ENCODE data around the gene GRID1.

Gene GRID1

GRCh38 chr10:86293396-86293791 is 73.2 kb downstream of the GRID1 start:
- POLR2A ChIA-PET: no interaction called here
- no peak overlapping the region for H3K27ac ChIP-seq (ENCODE audit: extremely low read depth, low read depth, low read length)
- CTCF ChIA-PET: no interaction called here
- no peaks in the 10 kb centered on the region for H3K9me3 ChIP-seq (ENCODE audit: control insufficient read depth, insufficient read depth, low read depth, low read length)
- H3K4me1 ChIP-seq (ENCODE audit: control insufficient read depth, insufficient read depth, low read length): no peaks in the 10 kb centered on the region
- TF ChIP-seq PATZ1 (tag by site-specific recombination; IDR thresholded peaks at IDR 0.05) (no peak), ZNF791 (tag by site-specific recombination; IDR thresholded peaks at IDR 0.05) (no peak), SCRT1 (tag by site-specific recombination; IDR thresholded peaks at IDR 0.05; ENCODE audit: borderline replicate concordance) (no peak), ZNF555 (tag by site-specific recombination; conservative IDR thresholded peaks at IDR 0.05) (no peak), ZNF140 (tag by site-specific recombination; IDR thresholded peaks at IDR 0.05) (no peak), ZNF623 (tag by site-specific recombination; IDR thresholded peaks at IDR 0.05) (no peak), SP2 (tag by site-specific recombination; IDR thresholded peaks at IDR 0.05) (no peak), ZNF155 (tag by site-specific recombination; IDR thresholded peaks at IDR 0.05) (no peak), ZFP41 (tag by site-specific recombination; IDR thresholded peaks at IDR 0.05; ENCODE audit: borderline replicate concordance) (no peak), YY2 (tag by site-specific recombination; IDR thresholded peaks at IDR 0.05) (no peak), ZNF664 (tag by site-specific recombination; IDR thresholded peaks at IDR 0.05) (no peak), ZFP69B (tag by site-specific recombination; IDR thresholded peaks at IDR 0.05) (no peak), REST (tag by site-specific recombination; IDR thresholded peaks at IDR 0.05) (no peak), INSM2 (tag by site-specific recombination; IDR thresholded peaks at IDR 0.05) (no peak), TSHZ1 (tag by site-specific recombination; IDR thresholded peaks at IDR 0.05; ENCODE audit: borderline replicate concordance) (no peak), ZNF707 (tag by site-specific recombination; IDR thresholded peaks at IDR 0.05) (no peak), ZNF416 (tag by site-specific recombination; IDR thresholded peaks at IDR 0.05) (no peak)
- H3K4me3 ChIP-seq (ENCODE audit: low read depth, low read length): no peak overlapping the region
- no peaks in the 10 kb centered on the region for H3K36me3 ChIP-seq (ENCODE audit: control insufficient read depth in 2 of 2, insufficient read depth in 1 of 2, low read length in 2 of 2)
